ENCODE measurements around the gene SMIM15.
A peak's percentile ranks its signal among the peaks of the same experiment; 100 is the strongest.
"Not testable (repeated sequence)": the region's sequence is repeated elsewhere in the genome, so short reads cannot be mapped to it uniquely, and the experiment has no call there.

Gene SMIM15

GRCh38 chr5:61162010-61162831 is at the start of gene SMIM15:
TSS of gene SMIM15 (minus strand) at chr5:61162468. CDS start at chr5:61160171, 2,297 bp downstream.
- H3K4me1 ChIP-seq (ENCODE audit: control insufficient read depth in 5 of 5, insufficient read depth in 5 of 5, low read length in 5 of 5) = peaks cover 0 to 34% (median 26%) of the 10 kb centered on the region in 5 donors
- no peaks in the 10 kb centered on the region for H3K9me3 ChIP-seq (ENCODE audit: control insufficient read depth in 5 of 5, low read length in 5 of 5)
- peak within 1 kb of the TSS; percentile 83 to 98 (median 93) for H3K4me3 ChIP-seq (ENCODE audit: low read depth in 1 of 5, low read length in 5 of 5)

GRCh38 chr5:61207884-61208283 is 45.6 kb upstream of the SMIM15 start:
- H3K27me3 ChIP-seq (ENCODE audit: control insufficient read depth in 5 of 5, insufficient read depth in 4 of 5, low read length in 5 of 5) = no peaks in the 10 kb centered on the region
- no peak overlapping the region for H3K27ac ChIP-seq (ENCODE audit: low read depth, low read length)
- no peak overlapping the region for H3K9ac ChIP-seq (ENCODE audit: low read length in 5 of 5)

More at GRCh38 chr5:61162010-61162831, at the start of gene SMIM15:
- H3K9ac ChIP-seq (ENCODE audit: low read length in 5 of 5) = peak within 1 kb of the TSS; percentile 72 to 98 (median 94)
- H3K27me3 ChIP-seq (ENCODE audit: control insufficient read depth in 5 of 5, insufficient read depth in 4 of 5, low read length in 5 of 5) = no peaks in the 10 kb centered on the region
- peaks cover 0 to 6% (median 4%) of the 10 kb centered on the region in 5 donors for H3K36me3 ChIP-seq (ENCODE audit: control insufficient read depth in 5 of 5, insufficient read depth in 5 of 5, low read length in 5 of 5)
- H3K27ac ChIP-seq (ENCODE audit: low read depth, low read length) = peak within 1 kb of the TSS; percentile 83

GRCh38 chr5:61205013-61205412 is 42.7 kb upstream of the SMIM15 start:
- no peaks in the 10 kb centered on the region for H3K4me1 ChIP-seq (ENCODE audit: control insufficient read depth in 5 of 5, insufficient read depth in 5 of 5, low read length in 5 of 5)
- H3K4me3 ChIP-seq (ENCODE audit: low read depth in 1 of 5, low read length in 5 of 5) = no peak overlapping the region
- no peak overlapping the region for H3K9ac ChIP-seq (ENCODE audit: low read length in 5 of 5)
- peaks cover 0 to 3% (median 0%) of the 10 kb centered on the region in 5 donors for H3K27me3 ChIP-seq (ENCODE audit: control insufficient read depth in 5 of 5, insufficient read depth in 4 of 5, low read length in 5 of 5)
- H3K36me3 ChIP-seq (ENCODE audit: control insufficient read depth in 5 of 5, insufficient read depth in 5 of 5, low read length in 5 of 5) = no peaks in the 10 kb centered on the region
- H3K9me3 ChIP-seq (ENCODE audit: control insufficient read depth in 5 of 5, low read length in 5 of 5) = peaks cover 0 to 14% (median 3%) of the 10 kb centered on the region in 5 donors
- H3K27ac ChIP-seq (ENCODE audit: low read depth, low read length) = no peak overlapping the region

More at GRCh38 chr5:61207884-61208283, 45.6 kb upstream of the SMIM15 start:
- Histone ChIP-seq H3K4me1 (ENCODE audit: control insufficient read depth in 5 of 5, insufficient read depth in 5 of 5, low read length in 5 of 5) (peaks cover 0 to 3% (median 0%) of the 10 kb centered on the region in 5 donors), H3K36me3 (ENCODE audit: control insufficient read depth in 5 of 5, insufficient read depth in 5 of 5, low read length in 5 of 5) (no peaks in the 10 kb centered on the region), H3K9me3 (ENCODE audit: control insufficient read depth in 5 of 5, low read length in 5 of 5) (peaks cover 0 to 14% (median 4%) of the 10 kb centered on the region in 5 donors), H3K4me3 (ENCODE audit: low read depth in 1 of 5, low read length in 5 of 5) (peak overlapping the region in 1 of 5 donors; percentile 19)

- H3K9me3 ChIP-seq (ENCODE audit: control insufficient read depth in 5 of 5, low read length in 5 of 5) = peaks cover 0 to 11% (median 5%) of the 10 kb centered on the region in 5 donors
- H3K9ac ChIP-seq (ENCODE audit: low read length in 5 of 5) = no peak overlapping the region
- no peaks in the 10 kb centered on the region for H3K4me1 ChIP-seq (ENCODE audit: control insufficient read depth in 5 of 5, insufficient read depth in 5 of 5, low read length in 5 of 5)
- no peak overlapping the region for H3K4me3 ChIP-seq (ENCODE audit: low read depth in 1 of 5, low read length in 5 of 5)
- H3K27ac ChIP-seq (ENCODE audit: low read depth, low read length) = no peak overlapping the region
- peaks cover 0 to 3% (median 0%) of the 10 kb centered on the region in 5 donors for H3K27me3 ChIP-seq (ENCODE audit: control insufficient read depth in 5 of 5, insufficient read depth in 4 of 5, low read length in 5 of 5)
- H3K36me3 ChIP-seq (ENCODE audit: control insufficient read depth in 5 of 5, insufficient read depth in 5 of 5, low read length in 5 of 5) = no peaks in the 10 kb centered on the region
Observed at GRCh38 chr5:61202213-61202612, 39.9 kb upstream of the SMIM15 start.

GRCh38 chr5:61200582-61201155 is 38.4 kb upstream of the SMIM15 start:
- peaks cover 0 to 11% (median 5%) of the 10 kb centered on the region in 5 donors for H3K9me3 ChIP-seq (ENCODE audit: control insufficient read depth in 5 of 5, low read length in 5 of 5)
- peaks cover 0 to 3% (median 0%) of the 10 kb centered on the region in 5 donors for H3K27me3 ChIP-seq (ENCODE audit: control insufficient read depth in 5 of 5, insufficient read depth in 4 of 5, low read length in 5 of 5)
- no peak overlapping the region for H3K9ac ChIP-seq (ENCODE audit: low read length in 5 of 5)
- no peak overlapping the region for H3K27ac ChIP-seq (ENCODE audit: low read depth, low read length)
- no peak overlapping the region for H3K4me3 ChIP-seq (ENCODE audit: low read depth in 1 of 5, low read length in 5 of 5)
- H3K36me3 ChIP-seq (ENCODE audit: control insufficient read depth in 5 of 5, insufficient read depth in 5 of 5, low read length in 5 of 5) = no peaks in the 10 kb centered on the region
- no peaks in the 10 kb centered on the region for H3K4me1 ChIP-seq (ENCODE audit: control insufficient read depth in 5 of 5, insufficient read depth in 5 of 5, low read length in 5 of 5)

- peaks cover 0 to 8% (median 5%) of the 10 kb centered on the region in 5 donors for H3K9me3 ChIP-seq (ENCODE audit: control insufficient read depth in 5 of 5, low read length in 5 of 5)
- no peaks in the 10 kb centered on the region for H3K36me3 ChIP-seq (ENCODE audit: control insufficient read depth in 5 of 5, insufficient read depth in 5 of 5, low read length in 5 of 5)
- no peaks in the 10 kb centered on the region for H3K4me1 ChIP-seq (ENCODE audit: control insufficient read depth in 5 of 5, insufficient read depth in 5 of 5, low read length in 5 of 5)
- no peak overlapping the region for H3K27ac ChIP-seq (ENCODE audit: low read depth, low read length)
- H3K27me3 ChIP-seq (ENCODE audit: control insufficient read depth in 5 of 5, insufficient read depth in 4 of 5, low read length in 5 of 5) = peaks cover 0 to 3% (median 0%) of the 10 kb centered on the region in 5 donors
- no peak overlapping the region for H3K4me3 ChIP-seq (ENCODE audit: low read depth in 1 of 5, low read length in 5 of 5)
- H3K9ac ChIP-seq (ENCODE audit: low read length in 5 of 5) = no peak overlapping the region
Observed at GRCh38 chr5:61198606-61199005, 36.3 kb upstream of the SMIM15 start.

GRCh38 chr5:61187826-61188225 is 25.6 kb upstream of the SMIM15 start:
- not testable (repeated sequence) for H3K4me3 ChIP-seq (ENCODE audit: low read depth in 1 of 5, low read length in 5 of 5); H3K27me3 ChIP-seq (ENCODE audit: control insufficient read depth in 5 of 5, insufficient read depth in 4 of 5, low read length in 5 of 5); H3K27ac ChIP-seq (ENCODE audit: low read depth, low read length); H3K9me3 ChIP-seq (ENCODE audit: control insufficient read depth in 5 of 5, low read length in 5 of 5); H3K36me3 ChIP-seq (ENCODE audit: control insufficient read depth in 5 of 5, insufficient read depth in 5 of 5, low read length in 5 of 5); H3K9ac ChIP-seq (ENCODE audit: low read length in 5 of 5); H3K4me1 ChIP-seq (ENCODE audit: control insufficient read depth in 5 of 5, insufficient read depth in 5 of 5, low read length in 5 of 5)

GRCh38 chr5:61187352-61187751 is 25.1 kb upstream of the SMIM15 start:
- H3K9me3 ChIP-seq (ENCODE audit: control insufficient read depth in 5 of 5, low read length in 5 of 5); H3K4me3 ChIP-seq (ENCODE audit: low read depth in 1 of 5, low read length in 5 of 5); H3K36me3 ChIP-seq (ENCODE audit: control insufficient read depth in 5 of 5, insufficient read depth in 5 of 5, low read length in 5 of 5); H3K4me1 ChIP-seq (ENCODE audit: control insufficient read depth in 5 of 5, insufficient read depth in 5 of 5, low read length in 5 of 5); H3K9ac ChIP-seq (ENCODE audit: low read length in 5 of 5); H3K27me3 ChIP-seq (ENCODE audit: control insufficient read depth in 5 of 5, insufficient read depth in 4 of 5, low read length in 5 of 5); H3K27ac ChIP-seq (ENCODE audit: low read depth, low read length): not testable (repeated sequence)

- no peak overlapping the region for H3K27ac ChIP-seq (ENCODE audit: low read depth, low read length)
- no peak overlapping the region for H3K9ac ChIP-seq (ENCODE audit: low read length in 5 of 5)
- peaks cover 0 to 10% (median under 1%) of the 10 kb centered on the region in 5 donors for H3K4me1 ChIP-seq (ENCODE audit: control insufficient read depth in 5 of 5, insufficient read depth in 5 of 5, low read length in 5 of 5)
- H3K4me3 ChIP-seq (ENCODE audit: low read depth in 1 of 5, low read length in 5 of 5) = no peak overlapping the region
- H3K36me3 ChIP-seq (ENCODE audit: control insufficient read depth in 5 of 5, insufficient read depth in 5 of 5, low read length in 5 of 5) = no peaks in the 10 kb centered on the region
- no peaks in the 10 kb centered on the region for H3K27me3 ChIP-seq (ENCODE audit: control insufficient read depth in 5 of 5, insufficient read depth in 4 of 5, low read length in 5 of 5)
- peaks cover 0 to under 1% (median 0%) of the 10 kb centered on the region in 5 donors for H3K9me3 ChIP-seq (ENCODE audit: control insufficient read depth in 5 of 5, low read length in 5 of 5)
Observed at GRCh38 chr5:61186634-61187033, 24.4 kb upstream of the SMIM15 start.

- Histone ChIP-seq H3K27me3 (ENCODE audit: control insufficient read depth in 5 of 5, insufficient read depth in 4 of 5, low read length in 5 of 5) (no peaks in the 10 kb centered on the region), H3K9ac (ENCODE audit: low read length in 5 of 5) (no peak overlapping the region)
Observed at GRCh38 chr5:61184708-61185107, 22.4 kb upstream of the SMIM15 start.

More at GRCh38 chr5:61184708-61185107, 22.4 kb upstream of the SMIM15 start:
- Histone ChIP-seq H3K9me3 (ENCODE audit: control insufficient read depth in 5 of 5, low read length in 5 of 5) (no peaks in the 10 kb centered on the region), H3K36me3 (ENCODE audit: control insufficient read depth in 5 of 5, insufficient read depth in 5 of 5, low read length in 5 of 5) (no peaks in the 10 kb centered on the region), H3K27ac (ENCODE audit: low read depth, low read length) (no peak overlapping the region), H3K4me1 (ENCODE audit: control insufficient read depth in 5 of 5, insufficient read depth in 5 of 5, low read length in 5 of 5) (peaks cover 0 to 10% (median 2%) of the 10 kb centered on the region in 5 donors), H3K4me3 (ENCODE audit: low read depth in 1 of 5, low read length in 5 of 5) (no peak overlapping the region)

Data from subcutaneous abdominal adipose tissue (tissue), 5 donors.